ENCODE measurements around the gene PRKCA.

DNA sequence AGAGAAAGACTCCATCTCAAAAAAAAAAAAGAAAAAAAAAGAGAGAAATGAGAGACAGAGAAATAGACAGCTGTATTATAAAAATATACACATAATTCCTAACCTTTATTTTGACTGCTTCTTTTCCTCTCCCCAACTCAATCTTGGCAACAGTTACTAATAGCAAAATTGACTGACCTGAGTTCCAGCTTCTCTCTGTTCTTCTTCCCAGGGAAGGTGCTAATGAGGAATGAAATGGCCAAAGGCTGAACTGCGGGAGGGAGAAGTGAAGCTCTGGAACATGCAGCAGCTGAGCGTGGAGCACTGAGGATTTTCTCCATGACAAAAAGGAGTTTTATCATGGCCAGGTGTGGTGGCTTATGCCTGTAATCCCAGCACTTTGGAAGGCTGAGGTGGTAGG lies 25.2 kb upstream of the PRKCA start:
- no peak for TF ChIP-seq ARNTL (CRISPR knock-in tag; IDR thresholded peaks at IDR 0.05)
- TF ChIP-seq, protein P1, sequence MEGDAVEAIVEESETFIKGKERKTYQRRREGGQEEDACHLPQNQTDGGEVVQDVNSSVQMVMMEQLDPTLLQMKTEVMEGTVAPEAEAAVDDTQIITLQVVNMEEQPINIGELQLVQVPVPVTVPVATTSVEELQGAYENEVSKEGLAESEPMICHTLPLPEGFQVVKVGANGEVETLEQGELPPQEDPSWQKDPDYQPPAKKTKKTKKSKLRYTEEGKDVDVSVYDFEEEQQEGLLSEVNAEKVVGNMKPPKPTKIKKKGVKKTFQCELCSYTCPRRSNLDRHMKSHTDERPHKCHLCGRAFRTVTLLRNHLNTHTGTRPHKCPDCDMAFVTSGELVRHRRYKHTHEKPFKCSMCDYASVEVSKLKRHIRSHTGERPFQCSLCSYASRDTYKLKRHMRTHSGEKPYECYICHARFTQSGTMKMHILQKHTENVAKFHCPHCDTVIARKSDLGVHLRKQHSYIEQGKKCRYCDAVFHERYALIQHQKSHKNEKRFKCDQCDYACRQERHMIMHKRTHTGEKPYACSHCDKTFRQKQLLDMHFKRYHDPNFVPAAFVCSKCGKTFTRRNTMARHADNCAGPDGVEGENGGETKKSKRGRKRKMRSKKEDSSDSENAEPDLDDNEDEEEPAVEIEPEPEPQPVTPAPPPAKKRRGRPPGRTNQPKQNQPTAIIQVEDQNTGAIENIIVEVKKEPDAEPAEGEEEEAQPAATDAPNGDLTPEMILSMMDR (CRISPR knock-in tag; IDR thresholded peaks at IDR 0.05) = no peak
- TF ChIP-seq, protein P2, sequence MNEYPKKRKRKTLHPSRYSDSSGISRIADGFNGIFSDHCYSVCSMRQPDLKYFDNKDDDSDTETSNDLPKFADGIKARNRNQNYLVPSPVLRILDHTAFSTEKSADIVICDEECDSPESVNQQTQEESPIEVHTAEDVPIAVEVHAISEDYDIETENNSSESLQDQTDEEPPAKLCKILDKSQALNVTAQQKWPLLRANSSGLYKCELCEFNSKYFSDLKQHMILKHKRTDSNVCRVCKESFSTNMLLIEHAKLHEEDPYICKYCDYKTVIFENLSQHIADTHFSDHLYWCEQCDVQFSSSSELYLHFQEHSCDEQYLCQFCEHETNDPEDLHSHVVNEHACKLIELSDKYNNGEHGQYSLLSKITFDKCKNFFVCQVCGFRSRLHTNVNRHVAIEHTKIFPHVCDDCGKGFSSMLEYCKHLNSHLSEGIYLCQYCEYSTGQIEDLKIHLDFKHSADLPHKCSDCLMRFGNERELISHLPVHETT (CRISPR knock-in tag; conservative IDR thresholded peaks at IDR 0.05) = no peak
- TF ChIP-seq HDAC2 (CRISPR knock-in tag; IDR thresholded peaks at IDR 0.05) = no peak
- no peak for TF ChIP-seq HOXD1 (CRISPR knock-in tag; IDR thresholded peaks at IDR 0.05)
- TF ChIP-seq GTF3A (CRISPR knock-in tag; conservative IDR thresholded peaks at IDR 0.05) = no peak
- no peak for TF ChIP-seq ARNT (IDR thresholded peaks at IDR 0.05)
- no peak for TF ChIP-seq NKX3-1 (CRISPR knock-in tag; IDR thresholded peaks at IDR 0.05)
- TF ChIP-seq BHLHE40 (IDR thresholded peaks at IDR 0.05; ENCODE audit: low read length) = no peak
- TF ChIP-seq TAF1 (CRISPR knock-in tag; IDR thresholded peaks at IDR 0.05) = no peak
- TF ChIP-seq, protein P3, sequence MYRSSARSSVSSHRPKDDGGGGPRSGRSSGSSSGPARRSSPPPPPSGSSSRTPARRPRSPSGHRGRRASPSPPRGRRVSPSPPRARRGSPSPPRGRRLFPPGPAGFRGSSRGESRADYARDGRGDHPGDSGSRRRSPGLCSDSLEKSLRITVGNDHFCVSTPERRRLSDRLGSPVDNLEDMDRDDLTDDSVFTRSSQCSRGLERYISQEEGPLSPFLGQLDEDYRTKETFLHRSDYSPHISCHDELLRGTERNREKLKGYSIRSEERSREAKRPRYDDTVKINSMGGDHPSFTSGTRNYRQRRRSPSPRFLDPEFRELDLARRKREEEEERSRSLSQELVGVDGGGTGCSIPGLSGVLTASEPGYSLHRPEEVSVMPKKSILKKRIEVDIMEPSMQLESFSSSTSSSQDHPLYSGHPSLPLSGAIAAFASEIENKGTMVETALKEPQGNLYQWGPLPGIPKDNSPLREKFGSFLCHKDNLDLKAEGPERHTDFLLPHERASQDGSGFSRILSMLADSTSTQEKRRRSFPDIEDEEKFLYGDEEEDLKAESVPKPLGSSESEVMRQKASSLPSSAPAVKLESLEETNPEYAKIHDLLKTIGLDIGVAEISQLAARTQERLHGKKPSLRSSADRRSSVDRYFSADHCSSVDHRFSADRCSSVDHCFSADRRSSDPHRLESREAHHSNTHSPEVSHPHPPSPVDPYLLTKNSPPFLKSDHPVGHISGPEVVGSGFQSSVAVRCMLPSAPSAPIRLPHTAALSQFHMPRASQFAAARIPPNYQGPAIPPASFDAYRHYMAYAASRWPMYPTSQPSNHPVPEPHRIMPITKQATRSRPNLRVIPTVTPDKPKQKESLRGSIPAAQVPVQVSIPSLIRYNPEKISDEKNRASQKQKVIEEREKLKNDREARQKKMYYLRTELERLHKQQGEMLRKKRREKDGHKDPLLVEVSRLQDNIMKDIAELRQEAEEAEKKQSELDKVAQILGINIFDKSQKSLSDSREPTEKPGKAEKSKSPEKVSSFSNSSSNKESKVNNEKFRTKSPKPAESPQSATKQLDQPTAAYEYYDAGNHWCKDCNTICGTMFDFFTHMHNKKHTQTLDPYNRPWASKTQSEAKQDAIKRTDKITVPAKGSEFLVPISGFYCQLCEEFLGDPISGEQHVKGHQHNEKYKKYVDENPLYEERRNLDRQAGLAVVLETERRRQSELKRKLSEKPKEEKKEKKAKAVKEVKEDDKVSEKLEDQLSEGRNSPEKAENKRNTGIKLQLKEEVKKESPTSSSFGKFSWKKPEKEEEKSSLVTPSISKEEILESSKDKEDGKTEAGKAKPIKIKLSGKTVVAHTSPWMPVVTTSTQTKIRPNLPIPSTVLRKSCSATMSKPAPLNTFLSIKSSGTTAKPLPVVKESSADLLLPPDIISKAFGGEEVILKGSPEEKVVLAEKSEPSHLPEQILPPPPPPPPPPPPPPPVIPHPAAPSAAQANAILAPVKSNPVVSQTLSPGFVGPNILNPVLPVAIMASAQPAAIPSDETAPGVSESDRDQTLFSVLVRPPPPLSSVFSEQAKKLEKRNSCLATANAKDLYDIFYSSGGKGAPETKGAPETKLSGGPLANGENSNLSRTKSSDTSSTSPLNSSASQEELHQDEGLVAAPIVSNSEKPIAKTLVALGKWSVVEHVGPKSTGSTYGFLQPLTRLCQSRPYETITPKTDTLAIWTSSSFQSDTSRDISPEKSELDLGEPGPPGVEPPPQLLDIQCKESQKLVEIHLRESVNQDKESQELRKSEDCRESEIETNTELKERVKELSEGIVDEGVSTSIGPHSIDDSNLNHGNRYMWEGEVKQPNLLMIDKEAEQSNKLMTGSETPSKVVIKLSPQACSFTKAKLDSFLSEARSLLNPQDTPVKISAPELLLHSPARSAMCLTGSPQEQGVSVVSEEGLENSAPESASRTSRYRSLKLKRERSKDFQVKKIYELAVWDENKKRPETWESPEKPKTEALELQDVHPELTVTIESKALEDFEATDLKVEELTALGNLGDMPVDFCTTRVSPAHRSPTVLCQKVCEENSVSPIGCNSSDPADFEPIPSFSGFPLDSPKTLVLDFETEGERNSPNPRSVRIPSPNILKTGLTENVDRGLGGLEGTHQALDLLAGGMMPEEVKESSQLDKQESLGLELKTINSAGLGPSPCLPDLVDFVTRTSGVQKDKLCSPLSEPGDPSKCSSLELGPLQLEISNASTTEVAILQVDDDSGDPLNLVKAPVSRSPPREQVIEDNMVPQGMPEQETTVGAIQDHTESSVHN (CRISPR knock-in tag; IDR thresholded peaks at IDR 0.05) = no peak
- TF ChIP-seq, protein P4, sequence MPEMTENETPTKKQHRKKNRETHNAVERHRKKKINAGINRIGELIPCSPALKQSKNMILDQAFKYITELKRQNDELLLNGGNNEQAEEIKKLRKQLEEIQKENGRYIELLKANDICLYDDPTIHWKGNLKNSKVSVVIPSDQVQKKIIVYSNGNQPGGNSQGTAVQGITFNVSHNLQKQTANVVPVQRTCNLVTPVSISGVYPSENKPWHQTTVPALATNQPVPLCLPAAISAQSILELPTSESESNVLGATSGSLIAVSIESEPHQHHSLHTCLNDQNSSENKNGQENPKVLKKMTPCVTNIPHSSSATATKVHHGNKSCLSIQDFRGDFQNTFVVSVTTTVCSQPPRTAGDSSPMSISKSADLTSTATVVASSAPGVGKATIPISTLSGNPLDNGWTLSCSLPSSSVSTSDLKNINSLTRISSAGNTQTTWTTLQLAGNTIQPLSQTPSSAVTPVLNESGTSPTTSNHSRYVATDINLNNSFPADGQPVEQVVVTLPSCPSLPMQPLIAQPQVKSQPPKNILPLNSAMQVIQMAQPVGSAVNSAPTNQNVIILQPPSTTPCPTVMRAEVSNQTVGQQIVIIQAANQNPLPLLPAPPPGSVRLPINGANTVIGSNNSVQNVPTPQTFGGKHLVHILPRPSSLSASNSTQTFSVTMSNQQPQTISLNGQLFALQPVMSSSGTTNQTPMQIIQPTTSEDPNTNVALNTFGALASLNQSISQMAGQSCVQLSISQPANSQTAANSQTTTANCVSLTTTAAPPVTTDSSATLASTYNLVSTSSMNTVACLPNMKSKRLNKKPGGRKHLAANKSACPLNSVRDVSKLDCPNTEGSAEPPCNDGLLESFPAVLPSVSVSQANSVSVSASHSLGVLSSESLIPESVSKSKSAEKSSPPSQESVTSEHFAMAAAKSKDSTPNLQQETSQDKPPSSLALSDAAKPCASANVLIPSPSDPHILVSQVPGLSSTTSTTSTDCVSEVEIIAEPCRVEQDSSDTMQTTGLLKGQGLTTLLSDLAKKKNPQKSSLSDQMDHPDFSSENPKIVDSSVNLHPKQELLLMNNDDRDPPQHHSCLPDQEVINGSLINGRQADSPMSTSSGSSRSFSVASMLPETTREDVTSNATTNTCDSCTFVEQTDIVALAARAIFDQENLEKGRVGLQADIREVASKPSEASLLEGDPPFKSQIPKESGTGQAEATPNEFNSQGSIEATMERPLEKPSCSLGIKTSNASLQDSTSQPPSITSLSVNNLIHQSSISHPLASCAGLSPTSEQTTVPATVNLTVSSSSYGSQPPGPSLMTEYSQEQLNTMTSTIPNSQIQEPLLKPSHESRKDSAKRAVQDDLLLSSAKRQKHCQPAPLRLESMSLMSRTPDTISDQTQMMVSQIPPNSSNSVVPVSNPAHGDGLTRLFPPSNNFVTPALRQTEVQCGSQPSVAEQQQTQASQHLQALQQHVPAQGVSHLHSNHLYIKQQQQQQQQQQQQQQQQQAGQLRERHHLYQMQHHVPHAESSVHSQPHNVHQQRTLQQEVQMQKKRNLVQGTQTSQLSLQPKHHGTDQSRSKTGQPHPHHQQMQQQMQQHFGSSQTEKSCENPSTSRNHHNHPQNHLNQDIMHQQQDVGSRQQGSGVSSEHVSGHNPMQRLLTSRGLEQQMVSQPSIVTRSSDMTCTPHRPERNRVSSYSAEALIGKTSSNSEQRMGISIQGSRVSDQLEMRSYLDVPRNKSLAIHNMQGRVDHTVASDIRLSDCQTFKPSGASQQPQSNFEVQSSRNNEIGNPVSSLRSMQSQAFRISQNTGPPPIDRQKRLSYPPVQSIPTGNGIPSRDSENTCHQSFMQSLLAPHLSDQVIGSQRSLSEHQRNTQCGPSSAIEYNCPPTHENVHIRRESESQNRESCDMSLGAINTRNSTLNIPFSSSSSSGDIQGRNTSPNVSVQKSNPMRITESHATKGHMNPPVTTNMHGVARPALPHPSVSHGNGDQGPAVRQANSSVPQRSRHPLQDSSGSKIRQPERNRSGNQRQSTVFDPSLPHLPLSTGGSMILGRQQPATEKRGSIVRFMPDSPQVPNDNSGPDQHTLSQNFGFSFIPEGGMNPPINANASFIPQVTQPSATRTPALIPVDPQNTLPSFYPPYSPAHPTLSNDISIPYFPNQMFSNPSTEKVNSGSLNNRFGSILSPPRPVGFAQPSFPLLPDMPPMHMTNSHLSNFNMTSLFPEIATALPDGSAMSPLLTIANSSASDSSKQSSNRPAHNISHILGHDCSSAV (CRISPR knock-in tag; IDR thresholded peaks at IDR 0.05; ENCODE audit: borderline replicate concordance) = no peak

Measured in HepG2 (cell line).